ENCODE measurements around the gene CBX6.

CBX6 gene

GRCh38 chr22:38819387-38819940, 52.6 kb downstream of the CBX6 start:
- Histone ChIP-seq H3K9me3 (replicated peaks in 1 of 11) (no peaks in the 10 kb centered on the region), H3K4me1 (peaks cover 0 to 12% (median 0%) of the 10 kb centered on the region in 10 experiments; a peak in 4 of 20 replicates), H3K9ac (no peak overlapping the region), H3K27ac (no peak overlapping the region), H3K4me2 (no peak overlapping the region), H3K27me3 (no peaks in the 10 kb centered on the region), H4K20me1 (peaks cover 0 to 47% (median 0%) of the 10 kb centered on the region in 11 experiments; a peak in 8 of 22 replicates), H3K36me3 (peaks cover 0 to 5% (median 0%) of the 10 kb centered on the region in 11 experiments; a peak in 2 of 22 replicates), H3K4me3 (no peak overlapping the region)
- TF ChIP-seq Cebpa-rat (IDR thresholded peaks at IDR 0.05) = no peak

- no peaks in the 10 kb centered on the region; a peak in 1 of 22 replicates for H3K36me3 ChIP-seq
- no peaks in the 10 kb centered on the region for H3K9me3 ChIP-seq (replicated peaks in 1 of 11)
- H3K4me2 ChIP-seq = no peak overlapping the region
- H3K4me1 ChIP-seq = peaks cover 0 to 12% (median 0%) of the 10 kb centered on the region in 10 experiments; a peak in 4 of 20 replicates
- H3K4me3 ChIP-seq = no peak overlapping the region
- no peak overlapping the region for H3K9ac ChIP-seq
- H4K20me1 ChIP-seq = peaks cover 0 to 32% (median 0%) of the 10 kb centered on the region in 11 experiments; a peak in 3 of 22 replicates
- no peak for TF ChIP-seq Cebpa-rat (IDR thresholded peaks at IDR 0.05)
- H3K27ac ChIP-seq = no peak overlapping the region
- H3K27me3 ChIP-seq = no peaks in the 10 kb centered on the region
These were observed 54.8 kb downstream of the CBX6 start for GRCh38 chr22:38817196-38817595.

GRCh38 chr22:38815842-38816241, 56.2 kb downstream of the CBX6 start:
- Histone ChIP-seq H3K27ac (no peak overlapping the region), H3K4me2 (no peak overlapping the region), H4K20me1 (peaks cover 0 to 23% (median 0%) of the 10 kb centered on the region in 11 experiments; a peak in 2 of 22 replicates), H3K4me1 (peaks cover 0 to 5% (median 0%) of the 10 kb centered on the region in 10 experiments; a peak in 3 of 20 replicates), H3K9me3 (replicated peaks in 1 of 11) (peaks cover 0 to 5% (median 3%) of the 10 kb centered on the region in 11 experiments; a peak in 12 of 22 replicates), H3K9ac (no peak overlapping the region), H3K36me3 (no peaks in the 10 kb centered on the region; a peak in 1 of 22 replicates), H3K4me3 (no peak overlapping the region), H3K27me3 (no peaks in the 10 kb centered on the region)
- TF ChIP-seq Cebpa-rat (IDR thresholded peaks at IDR 0.05) = no peak

Data from BLaER1 treated with 17β-estradiol and CSF1 and Interleukin-3, amounts not matched to agents 10 nM and 100 nM (cell line).